GM18526 (cell line): ENCODE results near the gene LPCAT3.

Source experiments
- POLR2A ChIP-seq: IDR thresholded peaks from 3 replicates; pipeline ENCODE4 v1.6.1; 2011; ENCODE audit not compliant: insufficient read length; ENCODE audit errors: extremely low read depth

The LPCAT3 gene, protein sequence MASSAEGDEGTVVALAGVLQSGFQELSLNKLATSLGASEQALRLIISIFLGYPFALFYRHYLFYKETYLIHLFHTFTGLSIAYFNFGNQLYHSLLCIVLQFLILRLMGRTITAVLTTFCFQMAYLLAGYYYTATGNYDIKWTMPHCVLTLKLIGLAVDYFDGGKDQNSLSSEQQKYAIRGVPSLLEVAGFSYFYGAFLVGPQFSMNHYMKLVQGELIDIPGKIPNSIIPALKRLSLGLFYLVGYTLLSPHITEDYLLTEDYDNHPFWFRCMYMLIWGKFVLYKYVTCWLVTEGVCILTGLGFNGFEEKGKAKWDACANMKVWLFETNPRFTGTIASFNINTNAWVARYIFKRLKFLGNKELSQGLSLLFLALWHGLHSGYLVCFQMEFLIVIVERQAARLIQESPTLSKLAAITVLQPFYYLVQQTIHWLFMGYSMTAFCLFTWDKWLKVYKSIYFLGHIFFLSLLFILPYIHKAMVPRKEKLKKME

DNA sequence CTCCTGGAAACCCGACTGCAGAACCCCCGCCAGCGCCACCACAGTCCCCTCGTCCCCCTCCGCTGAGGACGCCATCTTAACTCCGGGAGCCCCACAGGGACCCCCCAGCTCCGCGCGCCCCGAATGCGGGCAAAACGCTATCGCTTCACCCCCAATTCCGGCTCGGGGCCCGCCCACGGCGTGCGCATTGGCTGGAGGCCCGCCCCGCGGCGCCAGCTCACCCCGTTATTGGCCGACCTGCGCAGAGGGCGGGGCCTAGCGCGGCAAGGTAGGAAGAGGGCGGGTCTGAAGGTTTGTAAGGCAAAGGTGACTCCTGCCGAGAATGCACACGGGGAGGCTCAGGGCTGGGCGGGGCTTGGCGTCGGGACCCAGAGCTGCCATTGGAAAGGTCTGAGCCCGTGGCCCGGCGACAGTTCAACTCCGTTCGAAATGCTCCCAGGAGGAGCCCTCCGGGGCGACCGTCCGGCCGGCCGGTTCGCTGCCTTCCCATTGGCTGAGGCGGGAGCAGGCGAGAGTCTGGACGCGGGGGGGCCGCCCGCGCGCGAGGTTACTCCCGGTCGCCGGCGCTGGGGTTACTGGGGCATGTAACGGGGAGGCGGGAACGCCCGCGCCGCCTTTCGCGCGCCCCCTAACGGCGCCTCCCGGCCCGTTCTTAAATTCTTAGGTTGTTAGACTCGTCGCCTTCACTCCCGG, at the start of gene LPCAT3:
Gene LPCAT3 (minus strand): TSS at position 127 of the 693 bp plus-strand sequence. CDS start 52 bp downstream, at position 75.
- peak; percentile 80 for TF ChIP-seq POLR2A

DNA sequence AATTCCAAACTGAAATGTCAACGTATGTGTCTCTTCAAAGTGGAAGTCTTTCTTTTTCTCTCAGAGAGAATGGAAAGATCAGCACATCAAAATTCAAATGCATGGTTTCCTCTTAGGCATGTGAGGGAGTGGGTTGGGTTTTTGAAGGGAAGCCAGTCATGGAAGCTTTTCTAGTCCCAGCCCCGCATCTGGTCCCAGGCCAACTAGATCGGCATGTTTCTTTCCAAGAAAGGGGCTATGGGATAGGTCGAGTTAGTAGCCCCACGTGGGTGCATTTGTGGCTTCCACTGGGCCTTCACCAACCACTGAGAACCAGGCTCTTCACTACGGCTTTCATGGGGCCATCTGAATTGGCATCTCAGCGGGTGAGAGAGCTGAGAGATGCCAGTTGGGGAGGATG, 48.8 kb upstream of the LPCAT3 start:
- TF ChIP-seq POLR2A = no peak

DNA sequence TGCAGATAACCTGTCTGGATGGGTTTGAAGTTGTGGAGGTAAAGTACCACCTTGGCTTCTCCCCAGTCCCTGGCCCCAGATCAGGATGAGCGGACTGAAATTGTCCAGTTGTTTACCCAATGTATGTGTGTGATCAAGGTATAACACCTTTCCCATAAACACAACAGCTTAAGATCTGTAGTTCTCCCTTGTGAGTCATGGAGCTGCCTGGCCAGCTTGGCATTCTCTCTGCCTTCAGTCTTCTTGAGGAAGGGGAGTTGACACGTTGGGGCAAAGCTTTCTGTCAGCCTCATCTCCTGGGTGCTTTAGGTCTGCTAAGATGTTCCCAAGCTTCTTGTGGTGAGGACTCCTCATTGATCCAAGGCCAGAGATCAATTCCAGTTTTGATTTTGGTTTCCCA, 48.3 kb upstream of the LPCAT3 start:
- TF ChIP-seq POLR2A = no peak

DNA sequence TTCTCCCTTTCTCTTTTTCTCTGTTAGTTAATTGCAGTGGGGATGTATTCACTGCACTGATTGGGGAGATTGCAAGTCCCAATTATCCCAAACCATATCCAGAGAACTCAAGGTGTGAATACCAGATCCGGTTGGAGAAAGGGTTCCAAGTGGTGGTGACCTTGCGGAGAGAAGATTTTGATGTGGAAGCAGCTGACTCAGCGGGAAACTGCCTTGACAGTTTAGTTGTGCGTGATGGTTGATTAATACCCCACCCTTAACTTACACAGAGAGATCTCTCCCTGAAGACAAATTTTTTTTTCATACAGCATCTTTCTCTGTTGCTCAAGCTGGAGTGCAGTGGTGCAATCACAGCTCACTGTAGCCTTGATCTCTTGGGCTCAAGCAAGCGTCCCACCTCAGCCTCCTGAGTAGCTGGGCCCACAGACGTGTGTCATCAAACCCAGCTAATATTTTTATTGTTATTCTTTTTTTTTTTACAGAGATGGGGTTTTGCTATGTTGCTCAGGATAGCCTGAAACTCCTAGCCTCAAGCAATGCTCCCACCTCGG, 46.9 kb upstream of the LPCAT3 start:
- TF ChIP-seq POLR2A = no peak

DNA sequence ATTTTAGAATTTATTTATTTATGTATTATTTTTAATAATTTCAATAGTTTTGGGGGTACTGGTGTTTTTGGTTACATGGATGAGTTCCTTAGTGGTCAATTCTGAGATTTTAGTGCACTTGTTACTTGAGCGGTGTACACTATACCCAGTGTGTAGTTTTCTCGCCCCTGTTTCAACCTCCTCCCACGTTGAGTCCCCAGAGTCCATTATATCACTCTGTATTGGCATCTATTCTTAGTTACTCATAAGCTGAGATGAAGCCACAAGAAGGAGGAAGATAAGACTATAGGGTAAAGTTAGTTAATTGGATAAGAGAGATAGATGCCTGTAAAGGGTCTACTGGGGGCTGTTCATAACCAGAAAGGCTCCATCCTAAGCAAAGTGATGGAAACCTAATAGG, 46.2 kb upstream of the LPCAT3 start:
- no peak for TF ChIP-seq POLR2A

DNA sequence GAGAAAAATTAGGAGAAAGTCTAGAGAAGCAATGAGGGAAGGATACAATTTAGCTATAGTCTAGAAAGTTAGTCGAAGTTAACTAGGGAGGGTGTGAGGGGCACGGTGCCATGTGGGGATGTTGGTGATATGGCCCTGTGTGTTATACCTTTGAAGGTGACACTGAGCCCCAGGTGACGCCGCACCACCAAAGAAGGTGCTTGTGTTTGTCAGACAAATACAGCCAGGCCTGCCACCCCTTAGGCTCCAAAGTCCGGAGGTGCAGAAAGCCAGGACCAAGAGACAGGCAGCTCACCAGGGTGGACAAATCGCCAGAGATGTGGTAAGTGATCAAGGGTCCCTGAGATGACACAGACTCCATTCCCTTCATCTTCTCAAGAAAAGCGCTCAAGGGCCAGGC, 43.3 kb upstream of the LPCAT3 start:
- TF ChIP-seq POLR2A = no peak

DNA sequence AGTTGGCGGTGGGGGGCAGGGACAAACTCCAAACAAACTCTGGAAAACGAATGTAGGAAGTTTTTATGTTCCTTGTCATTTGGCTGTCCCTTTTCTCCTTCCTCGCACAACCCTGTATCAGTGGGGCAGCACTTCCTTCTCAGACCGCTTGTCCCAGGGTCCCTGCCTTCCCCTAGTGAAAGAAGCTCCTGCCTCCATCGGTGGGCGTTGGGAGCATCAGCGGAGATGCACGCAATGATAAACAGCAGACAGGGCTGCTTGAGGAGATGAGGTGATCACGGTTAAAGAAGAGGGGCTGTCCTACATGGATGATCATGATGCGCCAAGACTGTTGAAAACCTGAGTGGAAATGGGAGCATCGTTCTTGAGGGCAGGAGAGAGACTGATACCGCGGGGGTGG, 42.9 kb upstream of the LPCAT3 start:
- no peak for TF ChIP-seq POLR2A

DNA sequence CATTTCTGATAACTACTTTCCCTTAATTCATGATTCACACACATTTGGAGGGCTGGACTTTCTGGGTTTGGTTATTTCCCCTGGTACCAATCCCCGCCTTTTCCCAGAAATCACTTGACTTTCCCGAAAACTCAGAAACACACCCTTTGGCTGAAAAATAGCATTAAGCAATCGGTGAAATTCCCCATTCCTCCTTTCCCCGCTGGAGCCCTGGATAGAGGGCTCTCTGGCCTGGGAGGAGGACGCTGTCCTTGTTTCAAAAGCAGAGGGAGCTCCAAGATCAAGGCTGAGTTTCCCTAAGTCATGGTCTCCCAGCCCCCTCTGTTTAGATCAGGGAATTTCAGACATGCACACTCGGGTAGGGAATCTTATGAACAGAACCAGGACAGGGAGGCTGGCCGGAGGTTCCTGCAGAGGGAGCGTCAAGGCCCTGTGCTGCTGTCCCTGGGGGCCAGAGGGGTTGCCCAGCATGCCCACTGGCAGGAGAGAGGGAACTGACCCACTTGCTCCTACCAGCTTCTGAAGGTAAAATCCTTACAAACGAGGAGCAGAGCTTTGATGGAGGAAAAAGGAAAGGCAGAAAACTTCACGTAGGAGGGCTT, 42.2 kb upstream of the LPCAT3 start, which contains the start of gene C1S:
Gene C1S (plus strand): TSS at position 366 of the 602 bp plus-strand sequence. CDS start 1,195 bp downstream, outside the sequence.
- TF ChIP-seq POLR2A = no peak

DNA sequence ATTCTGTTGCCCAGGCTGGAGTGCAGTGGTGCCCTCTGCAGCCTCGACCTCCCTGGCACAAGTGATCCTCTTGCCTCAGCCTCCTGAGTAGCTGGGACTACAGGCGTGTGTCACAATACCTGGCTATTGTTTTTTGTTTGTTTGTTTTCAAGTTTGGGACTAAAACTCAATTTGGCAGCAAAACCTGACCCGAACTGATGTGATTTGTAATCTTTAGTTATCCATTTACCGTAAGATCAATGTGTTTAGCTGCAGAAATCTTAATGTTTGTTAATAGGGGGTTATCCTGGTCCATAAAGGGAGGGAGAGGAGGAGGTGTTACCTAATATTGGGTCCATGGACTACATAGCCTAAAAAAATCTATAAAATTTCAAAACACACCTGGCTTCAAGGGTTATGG, 41.5 kb upstream of the LPCAT3 start:
- TF ChIP-seq POLR2A = no peak

DNA sequence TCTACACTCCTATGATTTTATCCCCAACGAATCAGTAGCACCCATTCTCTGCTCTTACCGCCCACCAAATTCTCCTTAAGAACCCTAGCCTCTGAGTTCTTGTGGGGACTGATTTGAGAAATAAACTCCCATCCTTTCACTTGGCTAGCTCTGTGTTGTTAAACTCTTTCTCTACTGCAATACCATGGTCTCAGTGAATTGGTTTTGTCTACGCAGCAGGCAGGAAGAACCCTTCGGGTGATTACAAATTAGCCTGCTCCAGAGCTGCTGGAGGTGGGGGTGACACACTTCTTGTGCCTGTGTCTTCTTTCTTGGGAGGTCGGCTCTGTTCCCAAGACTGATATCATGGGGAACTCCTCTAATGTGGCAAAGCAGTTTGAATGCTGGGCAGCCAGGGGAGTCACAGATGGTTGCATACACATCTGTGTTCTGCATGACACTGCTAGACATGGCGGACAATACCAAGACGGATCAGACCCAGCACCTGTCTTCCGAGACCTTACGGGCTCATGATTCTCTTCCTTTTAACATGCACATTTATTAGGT, 40.6 kb upstream of the LPCAT3 start:
- TF ChIP-seq POLR2A = no peak

DNA sequence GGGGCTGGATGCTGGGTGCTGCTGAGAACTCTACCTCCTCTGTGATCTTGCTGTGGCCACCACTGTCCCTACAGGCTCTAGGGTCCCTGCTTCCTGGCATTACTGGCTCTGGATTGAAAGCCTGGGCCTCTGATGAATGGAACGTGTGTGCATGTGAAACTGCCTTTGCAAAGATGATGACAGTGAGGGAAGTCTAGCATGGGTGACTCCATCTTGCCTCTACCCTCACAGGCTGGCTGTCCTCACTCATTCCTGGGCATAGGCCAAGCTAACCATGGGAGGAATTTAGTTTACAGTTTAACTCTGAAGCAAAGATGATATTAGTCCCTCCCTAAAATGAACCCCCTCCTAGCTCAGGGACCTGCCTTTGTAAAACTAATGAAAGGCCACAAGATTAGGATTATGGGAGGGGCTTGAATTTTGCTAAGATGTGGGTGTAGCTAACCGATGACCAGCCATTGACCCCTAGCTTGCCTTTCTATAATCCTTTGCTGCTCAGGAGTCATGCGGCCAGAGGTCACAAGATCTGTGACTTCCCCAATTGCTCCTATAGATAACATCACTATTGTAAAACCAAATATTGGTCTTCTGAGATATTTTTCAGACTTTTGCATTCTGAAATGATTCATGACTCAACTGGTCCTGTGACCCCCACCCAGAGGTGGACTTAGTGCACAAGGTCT, 40.0 kb upstream of the LPCAT3 start:
- TF ChIP-seq POLR2A = no peak

DNA sequence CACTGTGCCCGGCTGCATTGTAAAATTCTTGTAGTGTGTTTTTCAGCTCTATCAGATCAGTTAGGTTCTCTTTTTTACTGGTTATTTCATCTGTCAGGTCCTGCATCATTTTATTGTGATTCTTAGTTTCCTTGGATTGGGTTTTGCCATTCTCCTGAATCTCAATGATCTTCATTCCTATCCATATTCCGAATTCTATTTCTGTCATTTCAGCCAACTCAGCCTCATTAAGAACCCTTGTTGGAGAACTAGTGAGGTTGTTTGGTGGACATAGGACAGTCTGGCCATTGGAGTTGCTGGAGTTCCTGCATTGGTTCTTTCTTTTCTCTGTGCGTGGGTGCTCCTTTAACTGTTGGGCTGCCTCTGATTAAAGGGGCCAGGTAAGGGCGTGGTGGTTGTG, 36.6 kb upstream of the LPCAT3 start:
- TF ChIP-seq POLR2A = no peak

DNA sequence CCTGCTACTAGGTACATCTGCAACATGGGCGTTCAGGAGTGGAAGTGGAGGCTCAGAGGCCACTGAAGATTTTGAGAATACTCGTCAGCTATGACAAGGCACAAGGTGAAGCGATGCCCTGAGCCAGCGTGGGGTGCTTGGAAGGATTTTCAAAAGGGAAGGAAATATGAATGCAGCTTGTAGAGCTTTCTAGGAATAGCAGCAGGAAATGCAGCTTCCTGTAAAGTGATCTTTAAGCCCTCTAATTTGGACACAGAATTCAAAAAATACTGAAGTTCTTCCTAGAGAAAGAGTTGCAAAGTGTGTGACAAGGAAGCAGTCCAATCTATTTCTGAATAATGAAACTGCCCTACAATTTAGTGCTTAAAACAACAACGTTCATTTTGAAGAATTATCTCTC, 29.0 kb upstream of the LPCAT3 start:
- TF ChIP-seq POLR2A = no peak

DNA sequence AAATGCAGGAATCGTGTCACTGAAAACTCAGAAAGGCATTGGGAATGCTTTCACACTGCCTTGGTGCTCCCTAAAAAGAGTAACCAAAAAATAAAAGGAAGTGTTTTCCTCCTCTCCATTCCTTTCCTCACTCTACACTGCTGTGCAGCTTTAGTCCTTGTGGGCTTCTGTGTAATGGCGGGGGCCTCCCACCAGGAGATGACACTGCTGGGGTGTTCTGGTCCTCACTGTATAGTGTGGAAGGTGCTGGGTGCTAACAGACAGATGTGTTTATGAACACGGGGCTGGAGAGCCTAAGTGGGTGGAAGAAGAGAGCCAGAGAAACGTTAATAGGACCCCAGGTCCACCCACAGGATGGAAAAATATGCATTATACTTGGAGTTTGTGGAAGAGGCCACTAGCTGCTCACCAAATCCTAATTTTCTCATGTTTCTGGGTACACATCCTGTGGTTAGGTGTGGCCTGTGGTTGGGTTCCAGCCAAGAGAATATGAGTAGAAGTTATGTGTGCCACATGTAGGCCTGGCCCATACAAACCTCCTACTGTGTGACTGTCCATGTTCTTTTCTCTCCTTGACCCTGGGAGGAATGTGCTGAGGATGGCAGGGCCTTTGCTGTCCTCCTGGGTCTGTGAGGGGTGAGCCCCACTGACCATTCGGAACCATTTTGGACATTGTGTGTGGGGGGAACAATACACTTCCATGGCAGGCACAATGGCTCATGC, 28.3 kb upstream of the LPCAT3 start:
- TF ChIP-seq POLR2A = no peak

DNA sequence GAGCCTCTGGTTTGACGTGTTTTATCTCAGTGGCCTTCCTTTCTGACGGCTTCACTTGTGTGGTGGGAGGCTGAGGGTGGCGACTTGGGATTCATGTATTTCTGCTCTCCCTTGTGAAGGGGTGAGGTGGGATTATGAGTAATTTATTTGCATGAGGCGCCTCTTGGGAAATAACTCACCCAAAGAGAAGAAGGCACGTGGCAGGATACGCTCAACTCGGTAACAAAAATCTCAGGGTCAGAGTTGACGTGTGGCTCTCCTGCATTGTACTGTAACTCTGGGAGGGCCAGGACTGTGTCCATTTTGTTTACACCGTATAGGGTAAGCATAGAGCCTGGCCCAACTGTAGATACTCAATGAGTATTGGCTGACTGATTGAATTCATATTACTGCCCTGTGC, 27.6 kb upstream of the LPCAT3 start:
- no peak for TF ChIP-seq POLR2A

DNA sequence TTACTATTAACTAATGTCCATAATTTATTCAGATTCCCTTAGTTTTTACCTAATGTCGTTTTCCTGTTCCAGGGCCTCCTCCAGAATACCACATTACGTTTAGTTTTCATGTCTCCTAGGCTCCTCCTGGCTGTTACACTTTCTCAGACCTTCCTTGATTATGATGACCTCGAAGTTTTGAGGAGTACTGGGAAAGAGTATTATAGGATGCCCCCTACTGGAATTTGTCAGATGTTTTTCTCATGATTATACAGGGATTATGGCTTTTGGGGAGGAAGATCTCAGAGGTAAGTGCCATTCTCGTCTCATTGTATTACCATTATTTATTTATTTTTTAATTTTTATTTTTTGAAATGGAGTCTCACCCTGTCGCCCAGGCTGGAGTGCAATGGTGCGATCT, 24.6 kb upstream of the LPCAT3 start:
- TF ChIP-seq POLR2A = no peak
